ENCODE measurements around the gene APOC4. TPM values are rescaled to one million over a fixed set of nuclear protein-coding genes. Genes with fewer than 3 reads are reported as not detected.

The APOC4 gene
- not detected for polyA plus RNA-seq (2013, experiment 1 of 2)
- not detected for polyA plus RNA-seq (2013, experiment 2 of 2)

DNA sequence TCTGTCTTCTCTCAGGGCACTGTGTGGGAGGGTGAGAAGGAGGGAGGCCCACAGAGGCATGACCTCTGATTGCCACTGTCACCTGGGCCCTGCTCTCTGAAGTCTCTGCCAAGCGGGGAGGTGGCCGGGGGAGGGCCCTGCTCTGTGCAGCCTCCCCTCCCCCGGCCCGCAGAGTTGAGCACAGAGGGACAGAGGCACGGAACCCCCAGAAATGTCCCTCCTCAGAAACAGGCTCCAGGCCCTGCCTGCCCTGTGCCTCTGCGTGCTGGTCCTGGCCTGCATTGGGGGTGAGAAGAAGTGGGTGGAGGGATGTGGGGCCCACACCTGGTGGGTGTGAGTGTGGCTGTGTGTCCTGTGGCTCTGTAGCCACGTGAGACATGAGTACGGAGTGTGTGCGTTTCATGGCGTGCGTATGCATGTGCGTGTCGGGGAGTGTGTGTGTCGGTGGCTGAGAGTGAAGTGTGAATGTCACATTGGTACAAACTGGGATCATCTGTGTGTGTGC, at the start of gene APOC4:
Gene APOC4 (plus strand): TSS at position 171 of the 505 bp plus-strand sequence. CDS start 41 bp downstream, at position 212.
- no peak for DNase-seq (ENCODE audit: low spot score)
- no peak within 1 kb of the TSS for H2AK5ac ChIP-seq (ENCODE audit: low read depth, low read length)
- H4K8ac ChIP-seq (ENCODE audit: low read depth, low read length): peak within 1 kb of the TSS; percentile 96
- H3K79me1 ChIP-seq (ENCODE audit: low read depth, low read length): peaks cover 4% of the 10 kb centered on the region
- H2BK5ac ChIP-seq (ENCODE audit: low read length): no peak within 1 kb of the TSS
- H2AFZ ChIP-seq (ENCODE audit: low read length): no peak within 1 kb of the TSS
- H2BK12ac ChIP-seq (ENCODE audit: low read length): peak within 1 kb of the TSS; percentile 46
- no peaks in the 10 kb centered on the region for H3K4me1 ChIP-seq (ENCODE audit: control insufficient read depth in 2 of 2, insufficient read depth in 1 of 2, low read depth in 1 of 2, low read length in 2 of 2)
- H3K23ac ChIP-seq (ENCODE audit: low read depth, low read length, poor library complexity): no peak within 1 kb of the TSS
- H3K27ac ChIP-seq (replicated peaks; ENCODE audit: low read length): no peak within 1 kb of the TSS
- peak within 1 kb of the TSS; percentile 50 for H3K9ac ChIP-seq (ENCODE audit: low read depth, low read length, poor library complexity)
- WGBS, 2 donors (ENCODE audit: extremely low coverage in 2 of 2, insufficient read length in 2 of 2, insufficient replicate concordance in 1 of 2): no CpG with 5 or more reads among the region's 14 CpGs
- H4K91ac ChIP-seq (ENCODE audit: low read depth, low read length, poor library complexity): no peak within 1 kb of the TSS
- no peaks in the 10 kb centered on the region for H3K27me3 ChIP-seq (ENCODE audit: control insufficient read depth in 3 of 3, insufficient read depth in 3 of 3, low read depth in 1 of 3, low read length in 3 of 3)
- no peaks in the 10 kb centered on the region for H3K36me3 ChIP-seq (replicated peaks in 1 of 2; ENCODE audit: control insufficient read depth in 2 of 2, insufficient read depth in 2 of 2, low read length in 2 of 2)
- peak within 1 kb of the TSS; percentile 76 for H3K4ac ChIP-seq (ENCODE audit: low read length)
- no peak within 1 kb of the TSS for H2BK15ac ChIP-seq (ENCODE audit: low read length)
- H3K9me3 ChIP-seq (replicated peaks in 1 of 2; ENCODE audit: control insufficient read depth in 2 of 2, insufficient read depth in 1 of 2, low read depth in 1 of 2, low read length in 2 of 2): no peaks in the 10 kb centered on the region
- H3K4me2 ChIP-seq (ENCODE audit: insufficient read depth, low read length, poor library complexity, severe bottlenecking): no peak within 1 kb of the TSS
- H3K14ac ChIP-seq (ENCODE audit: low read length): peak within 1 kb of the TSS; percentile 100
- H3K4me3 ChIP-seq (ENCODE audit: low read length in 2 of 2): peak within 1 kb of the TSS in 1 of 2 donors; percentile 37
- H3K18ac ChIP-seq (ENCODE audit: low read length): peak within 1 kb of the TSS; percentile 8
- H2BK120ac ChIP-seq (ENCODE audit: low read depth, low read length): no peak within 1 kb of the TSS

- no peak for DNase-seq (ENCODE audit: low spot score)
- no peak overlapping the region for H3K23ac ChIP-seq (ENCODE audit: low read depth, low read length, poor library complexity)
- H3K79me1 ChIP-seq (ENCODE audit: low read depth, low read length): peaks cover 18% of the 10 kb centered on the region
- no peak overlapping the region for H4K91ac ChIP-seq (ENCODE audit: low read depth, low read length, poor library complexity)
- H3K9me3 ChIP-seq (replicated peaks in 1 of 2; ENCODE audit: control insufficient read depth in 2 of 2, insufficient read depth in 1 of 2, low read depth in 1 of 2, low read length in 2 of 2): peaks cover 0 to 2% of the 10 kb centered on the region in 2 donors
- no peak overlapping the region for H3K18ac ChIP-seq (ENCODE audit: low read length)
- peaks cover 47 to 69% of the 10 kb centered on the region in 2 donors for H3K36me3 ChIP-seq (replicated peaks in 1 of 2; ENCODE audit: control insufficient read depth in 2 of 2, insufficient read depth in 2 of 2, low read length in 2 of 2)
- no peak overlapping the region for H3K4ac ChIP-seq (ENCODE audit: low read length)
- H3K14ac ChIP-seq (ENCODE audit: low read length): no peak overlapping the region
- no peak overlapping the region for H2AK5ac ChIP-seq (ENCODE audit: low read depth, low read length)
- H2BK15ac ChIP-seq (ENCODE audit: low read length): no peak overlapping the region
- peaks cover 11 to 12% of the 10 kb centered on the region in 2 donors for H3K4me1 ChIP-seq (ENCODE audit: control insufficient read depth in 2 of 2, insufficient read depth in 1 of 2, low read depth in 1 of 2, low read length in 2 of 2)
- H3K4me3 ChIP-seq (ENCODE audit: low read length in 2 of 2): peak overlapping the region; percentile 19 to 76
- H4K8ac ChIP-seq (ENCODE audit: low read depth, low read length): no peak overlapping the region
- no peak overlapping the region for H2BK120ac ChIP-seq (ENCODE audit: low read depth, low read length)
- H2AFZ ChIP-seq (ENCODE audit: low read length): no peak overlapping the region
- no peaks in the 10 kb centered on the region for H3K27me3 ChIP-seq (ENCODE audit: control insufficient read depth in 3 of 3, insufficient read depth in 3 of 3, low read depth in 1 of 3, low read length in 3 of 3)
- no CpG with 5 or more reads among the region's 7 CpGs for WGBS, 2 donors (ENCODE audit: extremely low coverage in 2 of 2, insufficient read length in 2 of 2, insufficient replicate concordance in 1 of 2)
- no peak overlapping the region for H2BK5ac ChIP-seq (ENCODE audit: low read length)
- H3K27ac ChIP-seq (replicated peaks; ENCODE audit: low read length): no peak overlapping the region
- H3K4me2 ChIP-seq (ENCODE audit: insufficient read depth, low read length, poor library complexity, severe bottlenecking): no peak overlapping the region
- H3K9ac ChIP-seq (ENCODE audit: low read depth, low read length, poor library complexity): no peak overlapping the region
- H2BK12ac ChIP-seq (ENCODE audit: low read length): no peak overlapping the region
Measured at GRCh38 chr19:44892932-44893331, 49.1 kb upstream of the APOC4 start.

DNA sequence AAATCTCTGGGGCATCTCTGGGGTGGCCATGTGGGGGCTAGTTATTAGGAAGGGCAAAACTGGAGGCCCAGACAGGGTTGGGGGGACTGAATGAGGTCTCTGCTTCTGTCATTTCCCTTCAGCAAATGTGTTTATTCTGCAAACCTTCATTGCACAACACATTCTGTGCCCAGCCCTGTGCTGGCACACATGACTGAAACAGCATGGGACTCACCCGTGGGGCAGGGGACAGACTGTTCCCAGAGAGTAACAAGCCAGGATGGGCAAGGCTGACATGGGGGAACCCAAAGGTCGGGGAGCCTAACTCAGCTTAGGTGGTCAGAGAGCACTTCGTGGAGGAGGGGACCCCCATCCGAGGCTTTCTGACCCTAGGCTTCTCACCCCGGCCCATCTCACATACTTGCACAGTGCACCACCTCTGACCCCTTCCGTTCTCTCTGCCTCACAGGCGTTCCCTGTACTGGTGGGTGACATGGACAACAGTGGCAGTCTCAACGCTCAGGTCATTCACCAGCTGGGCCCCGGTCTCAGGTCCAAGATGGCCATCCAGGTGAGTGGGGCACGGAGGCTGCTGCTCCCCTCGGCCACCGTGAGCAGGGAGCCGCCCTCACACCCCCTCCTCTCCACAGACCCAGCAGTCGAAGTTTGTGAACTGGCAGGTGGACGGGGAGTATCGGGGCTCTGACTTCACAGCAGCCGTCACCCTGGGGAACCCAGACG, 48.5 kb upstream of the APOC4 start:
- H3K79me1 ChIP-seq (ENCODE audit: low read depth, low read length): peaks cover 18% of the 10 kb centered on the region
- H3K27ac ChIP-seq (replicated peaks; ENCODE audit: low read length): no peak overlapping the region
- H2BK12ac ChIP-seq (ENCODE audit: low read length): no peak overlapping the region
- H3K36me3 ChIP-seq (replicated peaks in 1 of 2; ENCODE audit: control insufficient read depth in 2 of 2, insufficient read depth in 2 of 2, low read length in 2 of 2): peaks cover 46 to 67% of the 10 kb centered on the region in 2 donors
- H3K23ac ChIP-seq (ENCODE audit: low read depth, low read length, poor library complexity): no peak overlapping the region
- no peak overlapping the region for H2BK5ac ChIP-seq (ENCODE audit: low read length)
- peak overlapping the region; percentile 48 for H4K91ac ChIP-seq (ENCODE audit: low read depth, low read length, poor library complexity)
- H3K18ac ChIP-seq (ENCODE audit: low read length): no peak overlapping the region
- peaks cover 11 to 12% of the 10 kb centered on the region in 2 donors for H3K4me1 ChIP-seq (ENCODE audit: control insufficient read depth in 2 of 2, insufficient read depth in 1 of 2, low read depth in 1 of 2, low read length in 2 of 2)
- H2BK15ac ChIP-seq (ENCODE audit: low read length): no peak overlapping the region
- no CpG with 5 or more reads among the region's 18 CpGs for WGBS, 2 donors (ENCODE audit: extremely low coverage in 2 of 2, insufficient read length in 2 of 2, insufficient replicate concordance in 1 of 2)
- H3K9me3 ChIP-seq (replicated peaks in 1 of 2; ENCODE audit: control insufficient read depth in 2 of 2, insufficient read depth in 1 of 2, low read depth in 1 of 2, low read length in 2 of 2): peaks cover 0 to 2% of the 10 kb centered on the region in 2 donors
- H3K4me2 ChIP-seq (ENCODE audit: insufficient read depth, low read length, poor library complexity, severe bottlenecking): no peak overlapping the region
- no peak overlapping the region for H3K14ac ChIP-seq (ENCODE audit: low read length)
- no peaks in the 10 kb centered on the region for H3K27me3 ChIP-seq (ENCODE audit: control insufficient read depth in 3 of 3, insufficient read depth in 3 of 3, low read depth in 1 of 3, low read length in 3 of 3)
- no peak overlapping the region for H3K4ac ChIP-seq (ENCODE audit: low read length)
- H2AK5ac ChIP-seq (ENCODE audit: low read depth, low read length): no peak overlapping the region
- H2BK120ac ChIP-seq (ENCODE audit: low read depth, low read length): no peak overlapping the region
- peak overlapping the region; percentile 57 for H4K8ac ChIP-seq (ENCODE audit: low read depth, low read length)
- no peak for DNase-seq (ENCODE audit: low spot score)
- H3K9ac ChIP-seq (ENCODE audit: low read depth, low read length, poor library complexity): peak overlapping the region; percentile 39
- no peak overlapping the region for H2AFZ ChIP-seq (ENCODE audit: low read length)
- H3K4me3 ChIP-seq (ENCODE audit: low read length in 2 of 2): no peak overlapping the region

DNA sequence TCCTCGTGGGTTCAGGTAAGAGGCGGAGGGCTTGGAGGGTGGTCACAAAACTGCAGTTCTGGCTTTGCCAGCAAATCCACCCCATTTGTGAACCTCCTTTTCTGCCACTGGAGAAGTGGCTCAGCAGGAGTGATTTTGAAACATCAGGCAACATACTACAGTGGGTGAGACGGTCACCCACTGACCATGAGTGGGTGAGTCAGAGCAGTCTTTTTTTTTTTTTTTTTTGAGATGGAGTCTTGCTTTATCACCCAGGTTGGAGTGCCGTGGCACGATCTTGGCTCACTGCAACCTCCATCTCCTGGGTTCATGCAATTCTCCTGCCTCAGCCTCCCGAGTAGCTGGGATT, 48.0 kb upstream of the APOC4 start:
- H3K9ac ChIP-seq (ENCODE audit: low read depth, low read length, poor library complexity): no peak overlapping the region
- no peaks in the 10 kb centered on the region for H3K27me3 ChIP-seq (ENCODE audit: control insufficient read depth in 3 of 3, insufficient read depth in 3 of 3, low read depth in 1 of 3, low read length in 3 of 3)
- H2BK5ac ChIP-seq (ENCODE audit: low read length): no peak overlapping the region
- H3K23ac ChIP-seq (ENCODE audit: low read depth, low read length, poor library complexity): no peak overlapping the region
- no peak for DNase-seq (ENCODE audit: low spot score)
- H2AK5ac ChIP-seq (ENCODE audit: low read depth, low read length): no peak overlapping the region
- H3K4ac ChIP-seq (ENCODE audit: low read length): no peak overlapping the region
- H3K79me1 ChIP-seq (ENCODE audit: low read depth, low read length): peaks cover 18% of the 10 kb centered on the region
- no peak overlapping the region for H2BK120ac ChIP-seq (ENCODE audit: low read depth, low read length)
- peaks cover 0 to 2% of the 10 kb centered on the region in 2 donors for H3K9me3 ChIP-seq (replicated peaks in 1 of 2; ENCODE audit: control insufficient read depth in 2 of 2, insufficient read depth in 1 of 2, low read depth in 1 of 2, low read length in 2 of 2)
- H2BK12ac ChIP-seq (ENCODE audit: low read length): no peak overlapping the region
- H3K4me1 ChIP-seq (ENCODE audit: control insufficient read depth in 2 of 2, insufficient read depth in 1 of 2, low read depth in 1 of 2, low read length in 2 of 2): peaks cover 11 to 12% of the 10 kb centered on the region in 2 donors
- H3K14ac ChIP-seq (ENCODE audit: low read length): no peak overlapping the region
- no peak overlapping the region for H2AFZ ChIP-seq (ENCODE audit: low read length)
- H2BK15ac ChIP-seq (ENCODE audit: low read length): no peak overlapping the region
- H4K8ac ChIP-seq (ENCODE audit: low read depth, low read length): peak overlapping the region; percentile 57
- peaks cover 46 to 63% of the 10 kb centered on the region in 2 donors for H3K36me3 ChIP-seq (replicated peaks in 1 of 2; ENCODE audit: control insufficient read depth in 2 of 2, insufficient read depth in 2 of 2, low read length in 2 of 2)
- no peak overlapping the region for H3K18ac ChIP-seq (ENCODE audit: low read length)
- H4K91ac ChIP-seq (ENCODE audit: low read depth, low read length, poor library complexity): peak overlapping the region; percentile 48
- no CpG with 5 or more reads among the region's 6 CpGs for WGBS, 2 donors (ENCODE audit: extremely low coverage in 2 of 2, insufficient read length in 2 of 2, insufficient replicate concordance in 1 of 2)
- no peak overlapping the region for H3K27ac ChIP-seq (replicated peaks; ENCODE audit: low read length)
- H3K4me2 ChIP-seq (ENCODE audit: insufficient read depth, low read length, poor library complexity, severe bottlenecking): no peak overlapping the region
- no peak overlapping the region for H3K4me3 ChIP-seq (ENCODE audit: low read length in 2 of 2)

All from neuronal stem cell (in vitro differentiated cells).